RPMI7951 (cell line): Measurements from ENCODE around the gene SNRNP48. TPM values are rescaled to one million over a fixed set of nuclear protein-coding genes. Genes with fewer than 3 reads are reported as not detected.

Source experiments
- DNase-seq: peaks from one replicate; pipeline ENCODE4 v3.0.0-alpha.2; 2012; ENCODE audit warnings: low read depth
- total RNA-seq: library from RNA; depleted of rRNA; stranded (reverse); fragments of >200 nt; shearing (Covaris generic); gene quantifications from 2 replicates; pipeline ENCODE4 v1.2.3, GENCODE V29; 2014

SNRNP48 gene
- total RNA-seq, 1 experiment from 2014 or later = 18.5 TPM

DNA sequence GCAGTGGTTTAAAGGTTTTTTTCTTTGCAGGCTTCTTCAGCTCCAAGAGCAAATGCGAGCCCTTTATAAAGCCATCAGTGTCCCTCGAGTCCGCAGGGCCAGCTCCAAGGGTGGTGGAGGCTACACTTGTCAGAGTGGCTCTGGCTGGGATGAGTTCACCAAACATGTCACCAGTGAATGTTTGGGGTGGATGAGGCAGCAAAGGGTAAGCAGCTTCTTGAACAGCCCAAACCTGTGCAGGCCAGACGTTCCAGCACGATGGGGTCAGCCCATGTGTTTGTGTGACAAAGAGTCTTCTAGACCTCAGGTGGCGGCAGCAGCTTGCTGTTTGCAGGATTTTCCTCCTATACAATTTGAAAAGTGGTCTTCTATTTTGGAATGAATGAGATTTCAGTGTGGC, 30.8 kb upstream of the SNRNP48 start:
- DNase-seq = no peak

- no peak for DNase-seq
These were observed 30.2 kb upstream of the SNRNP48 start for GRCh38 chr6:7559651-7560385.

GRCh38 chr6:7561153-7561964, 28.6 kb upstream of the SNRNP48 start:
- DNase-seq = no peak

GRCh38 chr6:7562769-7563168, 27.2 kb upstream of the SNRNP48 start:
- no peak for DNase-seq

DNA sequence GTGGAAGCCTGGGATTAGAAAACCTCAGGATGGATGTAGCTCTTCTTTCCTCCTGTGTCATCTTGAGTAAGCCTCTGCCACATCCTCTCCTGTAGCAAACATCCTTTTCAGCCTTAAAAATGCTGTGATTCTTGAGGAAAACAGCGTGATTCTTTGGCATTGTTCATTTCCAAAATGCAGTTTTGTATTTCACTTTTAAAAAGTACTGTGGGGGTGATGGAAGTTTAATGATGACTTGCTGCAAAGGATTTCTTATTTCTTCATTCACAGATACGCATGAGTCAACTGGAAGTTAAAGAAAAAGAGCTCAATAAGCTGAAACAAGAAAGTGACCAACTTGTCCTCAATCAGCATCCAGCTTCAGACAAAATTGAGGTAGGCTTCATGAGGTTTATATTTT, 23.9 kb upstream of the SNRNP48 start:
- DNase-seq = no peak

DNA sequence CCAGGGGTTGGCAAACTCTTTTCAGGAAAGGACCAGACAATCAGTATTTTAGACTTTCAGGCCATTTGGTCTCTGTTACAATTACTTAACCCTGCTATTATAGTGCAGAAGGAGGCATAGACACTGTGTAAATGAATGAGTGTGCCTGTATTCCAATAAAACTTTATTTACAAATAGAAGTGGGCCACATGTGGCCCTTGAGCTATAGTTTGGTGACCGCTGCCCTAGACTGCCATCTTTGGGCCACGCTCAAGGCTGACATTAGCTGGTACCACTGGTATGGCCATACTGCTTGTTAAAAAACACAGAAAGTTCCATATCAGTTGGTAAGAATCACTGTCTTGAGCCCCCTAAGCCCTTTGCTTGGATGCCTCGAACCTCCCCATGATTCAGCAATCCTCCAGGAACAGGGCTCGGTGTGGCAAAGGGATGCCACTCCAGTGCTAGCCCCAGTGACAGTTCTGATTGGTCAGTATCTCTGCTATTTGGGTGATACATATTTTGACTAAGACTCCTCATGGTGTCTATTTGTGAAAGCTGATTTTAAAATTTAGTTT, 23.3 kb upstream of the SNRNP48 start:
- DNase-seq = peak; percentile 8

DNA sequence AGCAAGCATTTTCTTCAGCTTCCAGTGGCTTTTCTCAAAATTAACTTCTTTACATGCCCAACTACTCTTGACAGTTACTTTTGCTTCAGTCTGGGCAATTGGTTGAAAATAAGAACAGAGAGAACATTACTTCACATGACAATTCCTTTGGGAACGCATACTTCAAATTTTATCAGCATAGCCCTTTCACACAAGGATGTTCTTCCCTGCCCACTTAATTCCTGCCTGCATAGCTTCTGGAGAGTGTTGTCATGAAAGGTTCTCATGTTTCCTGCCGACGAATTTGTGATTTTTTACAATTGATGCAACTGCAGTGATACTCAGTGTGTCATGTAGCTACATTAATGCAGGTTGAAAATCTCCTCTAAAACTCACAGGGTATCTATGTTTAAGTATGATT, 22.0 kb upstream of the SNRNP48 start:
- no peak for DNase-seq

GRCh38 chr6:7569082-7569481, 20.9 kb upstream of the SNRNP48 start:
- no peak for DNase-seq

DNA sequence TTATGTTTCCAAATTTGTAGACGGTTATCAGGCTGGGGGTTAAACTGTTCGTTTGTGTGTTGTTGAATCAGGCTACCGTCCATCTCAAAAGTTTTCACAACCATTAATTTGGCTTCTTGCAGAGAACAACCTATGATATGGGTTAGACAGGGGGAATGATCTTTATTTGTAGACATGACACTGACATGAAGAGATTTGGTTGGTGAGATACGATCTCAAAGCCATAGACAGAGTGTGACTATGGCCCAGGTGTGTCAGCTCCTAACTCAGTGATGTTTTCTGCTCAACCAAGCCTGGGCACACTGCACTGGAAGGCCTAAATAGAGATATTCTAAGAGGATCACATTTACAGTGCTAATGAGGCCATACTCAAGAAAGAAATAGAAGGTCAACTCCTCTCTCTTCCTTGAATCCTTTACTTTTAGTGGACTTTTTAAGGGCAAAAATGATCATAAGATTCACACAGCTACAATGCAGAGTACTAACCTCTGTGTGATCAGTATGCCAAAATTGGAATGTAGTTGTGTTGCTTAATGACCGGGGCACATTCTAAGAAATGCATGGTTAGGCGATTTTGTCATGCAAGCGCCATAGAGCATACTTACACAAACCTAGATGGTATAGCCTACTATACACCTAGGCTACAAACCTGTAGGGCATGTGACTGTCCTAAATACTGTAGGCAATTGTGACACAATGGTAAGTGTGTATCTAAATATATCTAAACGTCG, 17.6 kb upstream of the SNRNP48 start:
- DNase-seq = no peak

GRCh38 chr6:7574500-7574899, 15.5 kb upstream of the SNRNP48 start:
- no peak for DNase-seq

DNA sequence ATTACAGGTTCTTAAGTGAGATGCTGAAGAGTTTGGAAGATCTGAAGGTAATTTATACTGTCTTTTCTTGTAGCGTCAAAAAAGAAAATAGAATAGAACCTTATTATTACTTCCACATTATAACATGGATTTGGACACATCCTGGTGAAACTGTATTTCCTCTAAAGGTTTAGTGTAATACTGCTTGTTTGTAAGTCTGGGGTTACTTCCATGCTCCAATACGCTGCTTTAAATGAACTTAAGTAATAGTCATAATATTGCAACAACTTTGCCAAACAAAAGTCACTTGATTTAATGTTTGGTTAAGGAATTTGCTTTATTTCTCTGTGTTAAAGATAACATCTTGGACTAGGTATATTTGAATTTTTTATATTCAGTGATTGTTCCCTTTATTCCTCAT, 11.5 kb upstream of the SNRNP48 start:
- no peak for DNase-seq

DNA sequence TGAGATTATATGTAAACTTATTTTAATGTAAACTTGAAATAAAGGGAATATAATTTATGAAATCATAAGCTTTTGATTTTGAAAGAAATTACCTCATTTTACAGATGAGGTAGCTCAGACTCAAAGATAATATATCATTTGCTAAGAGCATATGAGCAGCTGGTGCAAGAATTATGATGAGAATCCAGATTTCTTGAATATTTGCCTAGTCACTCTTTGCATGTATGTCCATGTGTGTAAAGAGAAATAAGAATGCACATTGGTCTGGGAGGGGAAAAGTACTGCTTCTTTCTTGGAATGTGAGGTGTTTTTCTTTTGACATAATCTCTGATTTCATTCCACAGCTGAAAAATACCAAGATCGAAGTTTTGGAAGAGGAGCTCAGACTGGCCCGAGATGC, 11.1 kb upstream of the SNRNP48 start:
- no peak for DNase-seq

GRCh38 chr6:7579851-7580250, 10.1 kb upstream of the SNRNP48 start:
- no peak for DNase-seq

DNA sequence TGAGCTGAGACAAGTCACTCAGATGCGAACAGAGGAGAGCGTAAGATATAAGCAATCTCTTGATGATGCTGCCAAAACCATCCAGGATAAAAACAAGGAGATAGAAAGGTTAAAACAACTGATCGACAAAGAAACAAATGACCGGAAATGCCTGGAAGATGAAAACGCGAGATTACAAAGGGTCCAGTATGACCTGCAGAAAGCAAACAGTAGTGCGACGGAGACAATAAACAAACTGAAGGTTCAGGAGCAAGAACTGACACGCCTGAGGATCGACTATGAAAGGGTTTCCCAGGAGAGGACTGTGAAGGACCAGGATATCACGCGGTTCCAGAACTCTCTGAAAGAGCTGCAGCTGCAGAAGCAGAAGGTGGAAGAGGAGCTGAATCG, 9.5 kb upstream of the SNRNP48 start:
- no peak for DNase-seq

GRCh38 chr6:7580927-7581618, 8.9 kb upstream of the SNRNP48 start:
- no peak for DNase-seq

- no peak for DNase-seq
These were observed 4.6 kb upstream of the SNRNP48 start for GRCh38 chr6:7585287-7585930.

- DNase-seq = peak; percentile 34
These were observed 2.3 kb upstream of the SNRNP48 start for GRCh38 chr6:7587631-7588100.

DNA sequence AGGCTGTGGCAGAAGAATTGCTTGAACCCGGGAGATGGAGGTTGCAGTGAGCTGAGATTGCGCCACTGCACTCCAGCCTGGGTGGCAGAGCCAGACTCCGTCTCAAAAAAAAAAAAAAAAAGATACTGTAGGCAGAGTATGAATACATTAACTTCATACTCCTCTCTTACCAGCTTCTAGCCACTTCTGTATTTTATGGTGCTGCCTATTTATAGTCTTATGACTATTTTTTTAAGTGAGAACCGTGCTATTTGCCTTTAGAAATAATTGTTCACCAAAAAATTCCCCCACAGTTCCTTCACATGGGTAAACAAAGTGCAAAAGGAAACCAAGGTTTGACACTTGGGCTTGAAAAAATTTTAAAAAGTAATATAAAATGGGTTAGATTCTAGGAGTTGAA, 1.5 kb upstream of the SNRNP48 start:
- no peak for DNase-seq

DNA sequence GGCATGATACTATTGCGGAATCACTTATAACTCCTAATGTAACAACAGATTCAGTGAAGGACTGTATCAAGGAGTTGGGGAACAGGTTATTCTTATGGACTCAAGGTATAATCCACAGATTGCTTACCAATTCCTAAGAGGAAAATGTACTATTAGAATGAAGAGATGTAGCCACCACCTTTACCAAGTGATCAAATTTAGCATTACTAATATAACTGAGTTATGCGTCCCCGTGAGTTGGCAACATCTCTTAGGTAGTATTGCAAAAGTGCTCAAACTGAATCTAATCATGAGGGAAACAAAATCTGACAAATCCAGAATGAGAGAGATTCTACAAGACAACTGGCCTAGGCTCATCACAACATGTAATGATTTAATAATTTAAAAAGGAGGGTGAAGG, 777 bp upstream of the SNRNP48 start:
- no peak for DNase-seq

- DNase-seq = peak; percentile 34
These were observed 912 bp downstream of the SNRNP48 start for GRCh38 chr6:7590918-7591302.

- no peak for DNase-seq
These were observed 1.8 kb downstream of the SNRNP48 start for GRCh38 chr6:7591770-7592169.
